NCI-H2196 (cell line): Measurements from ENCODE around the gene ADGRF4.

Experiments used
- DNase-seq: peaks from one replicate; lab custom pipeline; 2025; ENCODE audit not compliant: unreplicated experiment; lab: John Stamatoyannopoulos, UW

The ADGRF4 gene, protein sequence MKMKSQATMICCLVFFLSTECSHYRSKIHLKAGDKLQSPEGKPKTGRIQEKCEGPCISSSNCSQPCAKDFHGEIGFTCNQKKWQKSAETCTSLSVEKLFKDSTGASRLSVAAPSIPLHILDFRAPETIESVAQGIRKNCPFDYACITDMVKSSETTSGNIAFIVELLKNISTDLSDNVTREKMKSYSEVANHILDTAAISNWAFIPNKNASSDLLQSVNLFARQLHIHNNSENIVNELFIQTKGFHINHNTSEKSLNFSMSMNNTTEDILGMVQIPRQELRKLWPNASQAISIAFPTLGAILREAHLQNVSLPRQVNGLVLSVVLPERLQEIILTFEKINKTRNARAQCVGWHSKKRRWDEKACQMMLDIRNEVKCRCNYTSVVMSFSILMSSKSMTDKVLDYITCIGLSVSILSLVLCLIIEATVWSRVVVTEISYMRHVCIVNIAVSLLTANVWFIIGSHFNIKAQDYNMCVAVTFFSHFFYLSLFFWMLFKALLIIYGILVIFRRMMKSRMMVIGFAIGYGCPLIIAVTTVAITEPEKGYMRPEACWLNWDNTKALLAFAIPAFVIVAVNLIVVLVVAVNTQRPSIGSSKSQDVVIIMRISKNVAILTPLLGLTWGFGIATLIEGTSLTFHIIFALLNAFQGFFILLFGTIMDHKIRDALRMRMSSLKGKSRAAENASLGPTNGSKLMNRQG

DNA sequence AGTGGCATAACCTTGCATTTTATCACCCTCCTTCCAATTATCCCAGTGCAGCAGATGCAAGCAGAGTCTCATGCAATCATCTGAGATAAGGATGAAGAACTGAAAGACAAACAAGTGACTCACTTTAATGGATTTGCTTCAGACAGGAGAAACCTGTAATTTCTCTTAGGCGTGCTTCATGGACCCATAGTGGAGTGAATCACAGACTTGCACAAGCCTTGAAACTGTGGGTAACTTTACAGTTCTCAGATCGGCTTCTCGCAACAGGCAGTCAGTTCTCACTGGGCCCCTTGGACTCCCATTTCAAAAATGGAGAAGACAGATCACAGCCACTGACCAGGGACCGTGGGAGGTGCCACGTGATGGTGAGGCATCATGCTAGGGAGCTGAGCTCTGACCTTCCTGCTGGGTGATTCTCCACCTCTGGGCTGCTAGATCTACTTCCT lies at the start of gene ADGRF4:
Gene ADGRF4 (plus strand): TSS at position 239 of the 446 bp plus-strand sequence. CDS start 8,666 bp downstream, outside the sequence.
- DNase-seq = no peak

DNA sequence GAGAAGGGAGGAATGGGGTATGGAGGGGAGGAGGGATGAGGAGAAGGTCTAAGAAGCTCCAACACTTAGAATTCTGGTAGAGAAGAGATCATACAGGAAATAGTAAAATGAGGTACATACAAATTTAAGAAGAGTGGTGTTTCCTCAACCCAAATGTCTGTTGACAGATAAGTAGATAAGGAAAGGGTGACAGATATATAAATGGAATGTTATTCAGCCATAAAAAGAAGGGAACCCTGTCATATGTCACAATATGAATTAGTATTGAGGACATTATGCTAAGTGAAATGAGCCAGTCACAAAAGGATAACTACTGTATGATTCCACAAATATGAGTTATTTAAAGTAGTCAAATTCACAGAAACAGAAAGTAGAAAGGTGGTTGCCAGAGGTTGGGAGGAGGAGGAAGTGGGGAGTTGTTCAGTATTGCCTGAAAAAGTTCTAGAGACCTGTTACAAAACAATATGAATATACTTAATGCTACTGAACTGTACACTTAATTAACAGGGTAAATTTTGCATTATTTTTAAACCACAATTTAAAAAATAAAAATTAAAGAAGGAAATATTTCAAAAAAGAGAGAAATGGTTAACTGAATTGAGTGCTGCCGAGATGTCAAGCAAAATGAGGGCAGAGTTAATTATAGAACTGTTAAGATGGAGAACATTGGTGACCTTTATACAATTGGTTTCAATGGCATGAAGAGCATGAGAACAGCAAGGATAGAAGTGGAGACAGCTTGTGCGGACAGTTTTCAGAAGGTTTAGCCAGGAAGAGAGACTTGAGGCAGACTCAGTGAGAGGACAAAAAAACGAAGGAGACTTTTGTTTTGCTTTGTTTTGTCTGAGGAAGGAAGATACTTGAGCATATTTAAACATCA lies 47.6 kb upstream of the ADGRF4 start:
- DNase-seq = no peak

DNA sequence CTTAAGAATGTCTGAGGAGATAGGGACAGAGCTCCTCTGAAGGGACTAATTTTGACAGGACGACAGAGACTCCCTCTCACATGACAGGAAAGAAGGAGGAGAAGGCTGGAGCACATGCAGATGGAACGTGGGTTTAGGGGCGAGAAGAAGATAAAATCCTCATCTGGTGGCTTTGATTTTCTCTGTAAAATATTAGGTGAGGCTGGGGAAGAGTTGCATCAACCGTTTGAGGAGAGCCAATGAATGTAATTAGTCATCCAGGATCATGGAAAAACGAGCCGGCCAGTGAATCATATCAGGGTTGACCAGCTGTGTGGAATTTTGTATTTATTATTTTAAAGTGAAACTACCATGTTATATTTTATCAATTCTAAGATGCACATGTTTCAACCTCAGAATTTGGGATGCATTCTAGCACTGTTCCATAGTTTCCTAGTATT lies 46.9 kb upstream of the ADGRF4 start:
- no peak for DNase-seq

DNA sequence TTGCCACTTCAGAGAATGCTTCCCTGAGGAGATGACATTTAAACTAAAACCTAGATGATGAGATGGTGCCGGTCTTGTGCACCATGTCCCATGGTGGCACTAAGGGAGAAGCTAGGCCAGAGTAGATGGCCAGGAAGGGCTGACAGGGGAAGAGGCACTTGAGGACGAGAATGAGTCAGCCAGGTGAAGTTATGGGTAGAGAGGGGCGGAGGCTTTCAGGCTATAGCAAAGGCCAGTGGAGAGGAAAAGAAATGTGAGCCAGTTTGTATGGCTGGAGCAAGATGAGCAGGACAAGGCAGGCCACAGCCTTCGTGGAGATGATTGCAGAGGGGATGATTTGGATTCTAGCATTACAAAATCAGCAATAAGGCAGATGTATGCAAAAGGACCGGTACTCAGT lies 44.7 kb upstream of the ADGRF4 start:
- no peak for DNase-seq

DNA sequence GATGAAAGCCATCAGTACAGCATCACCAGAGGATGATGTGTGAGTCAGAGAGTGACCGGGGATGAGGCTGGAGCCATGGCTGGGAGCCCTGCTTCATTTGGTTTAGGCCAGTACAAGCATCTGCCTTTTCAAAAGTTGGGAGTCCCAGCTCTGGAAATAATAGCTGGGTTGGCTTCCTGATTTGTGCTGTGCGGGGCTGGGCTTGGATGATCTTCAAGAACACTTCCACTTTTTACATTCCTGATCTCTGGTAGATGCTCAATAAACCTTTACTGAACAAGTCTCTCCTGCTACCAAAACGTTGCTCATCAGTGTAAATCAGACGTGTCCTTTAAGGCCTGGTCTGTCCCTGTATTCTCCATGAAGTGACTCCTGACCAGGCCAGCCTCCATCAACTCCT lies 44.1 kb upstream of the ADGRF4 start:
- DNase-seq = no peak

DNA sequence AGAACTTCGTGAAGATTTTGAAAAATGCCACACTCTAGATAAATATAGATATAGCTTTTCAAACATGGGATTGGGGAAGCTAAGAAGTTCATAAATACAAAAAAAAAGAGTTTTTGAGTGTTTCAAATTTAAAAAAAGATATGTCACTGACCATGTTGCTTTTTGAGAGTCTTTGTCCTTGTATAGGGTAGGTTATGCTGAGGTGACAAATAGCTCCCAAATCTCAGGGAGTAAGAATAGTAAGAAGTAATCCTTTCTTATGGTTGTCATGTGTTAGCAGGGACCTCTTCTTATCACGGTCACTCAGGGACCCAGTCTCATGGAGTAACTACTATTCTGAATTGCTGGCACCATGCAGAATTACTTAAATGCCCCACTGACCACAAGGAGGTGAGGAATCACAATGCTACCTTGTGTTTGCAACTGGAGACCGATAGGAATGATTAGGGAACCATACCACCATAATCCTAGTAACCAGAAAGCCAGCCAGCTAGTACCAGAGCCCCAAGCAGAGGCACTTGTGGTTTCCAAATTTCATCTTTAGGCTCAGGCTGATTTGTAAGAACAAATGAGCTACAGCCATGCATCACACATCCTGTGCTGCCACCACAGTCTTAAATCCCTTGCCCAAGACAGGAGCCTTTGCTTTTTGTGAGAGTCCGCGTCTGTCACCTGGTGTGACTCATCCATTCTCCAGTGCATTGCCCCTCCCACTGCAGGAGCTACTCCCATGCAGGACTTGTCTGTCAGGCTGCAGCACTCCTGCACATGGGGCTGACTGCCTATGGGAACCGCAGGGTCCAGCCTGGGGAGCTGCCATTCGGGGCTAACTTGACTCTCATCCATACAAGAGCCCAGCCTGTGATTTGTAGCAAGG lies 42.4 kb upstream of the ADGRF4 start:
- DNase-seq = peak; percentile 31

DNA sequence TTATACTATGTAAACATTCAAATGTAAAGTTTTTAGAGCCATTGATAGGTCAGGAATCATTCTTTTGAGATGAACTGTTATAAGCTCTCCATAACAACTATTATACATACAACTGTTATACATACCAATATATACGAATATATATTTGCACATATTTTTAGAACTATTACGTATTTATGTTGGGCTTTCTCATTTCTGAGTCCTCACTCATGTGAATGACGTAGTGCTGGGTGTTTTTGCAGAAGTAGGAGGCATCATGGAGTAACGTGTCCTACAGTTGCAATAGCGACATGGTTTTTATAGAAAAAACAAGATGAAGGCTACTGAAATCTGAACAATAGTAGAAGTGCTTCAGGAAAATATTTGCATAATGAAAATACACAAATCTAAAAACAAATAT lies 36.4 kb upstream of the ADGRF4 start:
- DNase-seq = no peak

DNA sequence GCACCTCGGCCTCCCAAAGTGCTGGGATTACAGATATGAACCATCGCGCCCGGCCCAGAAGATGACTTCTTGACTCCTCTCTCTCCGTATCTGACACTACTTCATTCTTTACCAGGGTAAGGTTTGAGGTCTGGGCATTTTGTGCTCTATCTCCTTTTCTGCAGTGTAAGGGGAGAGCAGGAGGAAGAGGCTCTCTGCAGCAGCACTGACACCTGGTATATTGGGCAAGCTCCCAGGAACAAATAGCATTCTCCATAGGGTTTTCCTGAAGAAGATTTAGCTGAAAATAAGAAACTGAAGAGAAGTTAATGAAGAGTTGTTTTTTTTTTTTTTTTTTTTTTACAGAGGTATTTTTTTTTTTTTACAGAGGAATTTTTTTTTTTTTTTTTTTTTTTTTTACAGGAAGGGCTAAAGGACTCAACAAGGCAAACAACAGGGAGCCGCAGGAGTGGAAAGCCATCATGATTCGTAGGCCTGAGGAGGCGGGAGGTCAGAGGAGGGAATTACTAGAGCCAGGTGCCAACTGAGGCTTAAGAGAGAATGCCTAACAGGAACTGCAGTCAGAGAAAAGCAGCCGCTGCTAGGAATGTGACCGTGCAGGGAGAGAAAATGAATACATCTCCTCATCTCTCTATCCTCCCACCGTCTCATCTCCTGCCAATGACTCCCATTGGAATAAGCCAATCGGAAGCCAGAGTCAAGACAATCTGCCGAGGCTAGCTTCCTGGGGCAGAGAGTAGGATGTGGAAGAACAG lies 34.7 kb upstream of the ADGRF4 start:
- DNase-seq = peak; percentile 45

DNA sequence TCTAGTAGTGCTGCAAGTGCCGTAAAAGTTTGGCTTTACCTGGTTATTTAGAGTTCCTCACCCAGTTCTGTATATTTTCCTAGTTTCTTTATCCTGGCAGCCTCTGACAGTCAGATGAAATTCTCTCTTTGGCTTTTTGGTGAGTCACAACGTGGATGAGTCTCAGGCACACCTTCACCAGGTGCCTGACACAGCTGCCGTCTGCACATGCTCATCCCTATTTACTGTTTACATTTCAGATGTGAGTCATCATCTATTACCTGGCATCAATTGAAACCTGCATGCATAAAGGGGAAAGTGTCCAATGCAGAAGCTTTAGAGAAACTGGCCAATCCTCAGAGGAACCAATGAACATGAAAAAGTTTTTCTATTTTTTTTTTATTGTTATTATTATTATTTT lies 33.3 kb upstream of the ADGRF4 start:
- DNase-seq = peak; percentile 71

DNA sequence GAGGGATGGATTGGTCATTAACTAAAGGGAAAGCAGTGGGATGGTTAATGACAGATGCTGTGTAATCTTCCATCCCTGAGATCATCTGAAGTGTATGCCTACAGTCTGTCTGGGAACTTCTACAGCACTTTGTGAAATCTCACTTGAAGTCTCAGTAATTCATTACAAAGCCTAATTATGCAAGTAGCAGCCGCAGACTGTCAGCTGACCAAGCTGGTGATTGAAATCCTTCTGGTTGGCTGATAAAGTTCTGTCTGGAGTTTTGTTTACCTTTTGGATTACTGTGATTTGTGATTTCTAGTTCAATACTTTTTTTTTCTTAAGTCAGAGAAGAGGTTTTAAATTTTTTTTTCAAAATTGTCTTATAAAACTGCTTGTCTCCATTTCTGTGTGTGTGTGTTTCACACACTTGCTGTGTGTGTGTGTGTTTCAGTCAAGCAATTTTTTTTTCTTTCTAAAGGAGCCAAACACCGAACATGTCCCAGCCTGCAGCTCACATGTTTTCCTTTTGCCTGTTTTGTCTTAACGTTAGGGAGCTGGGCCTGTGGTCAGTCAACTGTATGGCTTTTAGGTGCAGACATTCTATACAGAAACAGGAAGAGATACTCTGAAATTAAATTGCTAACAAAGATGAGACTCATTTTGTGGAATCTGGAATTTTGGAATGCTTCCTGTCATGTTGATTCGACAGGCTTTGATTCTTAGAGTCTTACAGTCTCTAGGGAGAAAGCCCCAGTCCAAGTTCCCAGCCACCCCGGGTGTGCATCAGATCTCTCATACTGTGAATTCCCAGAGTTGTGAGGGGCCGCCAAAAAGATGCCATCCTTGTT lies 28.5 kb upstream of the ADGRF4 start:
- DNase-seq = no peak

DNA sequence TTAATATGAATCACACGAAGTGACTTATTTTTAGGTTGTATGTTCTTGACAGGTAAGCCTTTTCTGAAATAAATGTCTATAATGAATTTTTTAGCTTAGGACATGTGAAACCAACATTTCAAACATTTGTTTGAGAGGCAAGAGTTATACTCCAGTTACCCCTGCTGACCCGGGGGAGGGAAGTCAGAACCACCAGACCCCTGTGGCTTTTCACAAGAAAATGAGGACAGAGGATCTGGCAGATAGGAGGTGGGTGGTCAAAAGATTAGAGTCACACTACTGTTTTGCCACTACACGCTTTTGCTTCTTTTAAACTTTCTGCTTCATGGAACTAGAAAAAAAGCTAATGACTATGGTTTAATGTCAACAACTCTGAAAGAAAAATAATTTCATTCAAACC lies 27.5 kb upstream of the ADGRF4 start:
- no peak for DNase-seq

DNA sequence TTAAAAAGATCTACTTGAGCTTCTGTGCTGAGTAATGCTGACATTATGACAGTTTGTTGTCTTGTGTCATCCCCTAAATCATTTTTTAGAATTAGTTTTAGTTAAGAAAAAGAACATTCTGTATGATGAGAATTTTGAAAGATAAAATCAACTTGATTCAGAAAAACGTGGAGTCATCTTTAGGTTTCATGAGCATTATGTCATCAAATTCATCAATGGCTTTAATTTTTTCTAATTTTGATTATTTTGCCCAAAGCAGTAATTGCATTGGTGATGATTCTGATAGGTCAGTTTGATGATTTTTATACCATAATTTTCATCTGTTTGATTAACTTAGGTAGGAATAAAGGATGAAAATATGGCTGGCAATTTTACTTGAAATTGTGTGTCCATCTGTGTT lies 26.6 kb upstream of the ADGRF4 start:
- DNase-seq = no peak

DNA sequence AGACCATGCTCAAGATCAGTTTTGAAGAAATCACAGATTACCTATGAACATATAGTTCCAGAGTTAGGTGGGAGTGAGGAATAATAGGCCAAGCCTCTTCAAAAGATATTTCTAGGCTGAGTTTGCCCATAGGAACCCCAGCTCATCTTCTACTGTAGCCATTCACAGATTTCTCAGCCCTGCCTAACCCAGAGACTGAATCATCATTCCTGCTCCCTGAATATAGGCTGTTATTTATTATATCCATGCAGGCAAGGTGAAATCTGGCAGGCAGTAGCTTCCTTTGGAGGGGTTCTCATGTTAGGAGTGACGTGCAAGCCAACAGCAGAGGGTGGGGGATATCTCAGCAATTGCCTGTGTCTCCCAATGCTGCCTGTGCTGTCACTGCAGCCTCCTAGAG lies 25.6 kb upstream of the ADGRF4 start:
- no peak for DNase-seq

DNA sequence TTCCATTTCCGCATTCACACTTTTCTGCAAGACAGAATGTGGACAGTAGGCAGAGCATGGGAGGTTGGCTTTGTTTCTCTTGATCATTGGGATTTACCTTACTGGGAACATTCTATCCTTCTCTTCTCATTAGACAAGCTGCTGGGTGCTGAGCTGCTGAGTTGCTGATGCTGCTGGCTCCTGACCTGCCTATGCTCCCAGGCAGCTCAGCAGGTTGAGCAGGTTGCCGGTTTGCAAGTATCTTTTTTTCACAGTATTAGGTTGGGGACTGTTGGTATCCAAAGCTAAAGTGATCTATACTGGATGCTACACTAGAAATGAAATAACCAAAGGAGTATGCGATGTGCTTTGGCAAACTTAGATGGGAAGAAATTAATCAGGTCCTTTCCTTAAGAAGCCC lies 23.7 kb upstream of the ADGRF4 start:
- no peak for DNase-seq

DNA sequence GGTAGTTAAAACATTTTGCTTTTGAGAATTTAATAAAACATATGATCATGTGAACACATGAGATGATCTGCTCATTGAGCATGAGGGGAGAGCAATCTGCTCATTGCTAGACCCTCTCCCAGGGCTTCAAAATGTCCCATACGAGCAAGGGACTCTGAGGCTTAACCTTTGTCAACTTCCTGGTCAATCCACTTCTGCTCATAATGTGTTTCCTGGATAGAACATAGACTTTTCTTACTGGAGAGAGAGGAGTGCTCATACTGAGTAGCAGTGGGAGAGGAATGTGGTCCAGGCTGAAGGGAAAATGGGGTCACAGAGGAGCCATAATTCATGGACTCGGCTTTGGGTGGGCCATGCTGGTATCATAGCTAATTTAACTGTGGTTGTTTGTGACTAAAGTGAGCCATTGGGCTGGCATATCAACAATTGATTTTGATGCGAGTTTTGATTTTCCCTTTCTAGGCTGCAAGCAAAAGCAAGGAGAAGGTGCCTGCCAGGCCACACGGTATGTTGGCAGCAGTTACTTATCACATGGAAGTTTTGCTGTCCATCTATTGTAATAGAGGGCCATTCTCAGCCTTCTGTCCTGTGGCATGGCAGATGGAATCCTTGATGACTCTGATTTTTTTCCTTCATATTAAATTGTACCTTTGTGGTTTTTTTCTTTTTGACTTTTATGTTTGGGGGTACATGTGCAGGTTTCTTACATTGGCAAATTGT lies 20.8 kb upstream of the ADGRF4 start:
- DNase-seq = no peak

DNA sequence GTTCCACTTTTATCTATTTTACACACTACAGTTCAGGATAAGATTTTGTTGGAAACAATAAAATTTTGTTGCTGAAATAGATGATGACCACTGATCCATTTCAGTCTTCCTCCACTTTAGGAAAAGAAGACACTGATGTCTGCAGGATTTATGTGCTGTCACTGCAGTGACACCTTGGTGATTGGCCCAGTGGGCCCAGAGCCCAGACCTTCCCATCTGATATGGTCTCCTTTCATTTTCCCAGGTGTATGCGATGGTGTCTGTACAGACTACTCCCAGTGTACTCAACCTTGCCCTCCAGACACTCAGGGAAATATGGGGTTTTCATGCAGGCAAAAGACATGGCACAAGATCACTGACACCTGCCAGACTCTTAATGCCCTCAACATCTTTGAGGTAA lies 19.6 kb upstream of the ADGRF4 start:
- DNase-seq = no peak

DNA sequence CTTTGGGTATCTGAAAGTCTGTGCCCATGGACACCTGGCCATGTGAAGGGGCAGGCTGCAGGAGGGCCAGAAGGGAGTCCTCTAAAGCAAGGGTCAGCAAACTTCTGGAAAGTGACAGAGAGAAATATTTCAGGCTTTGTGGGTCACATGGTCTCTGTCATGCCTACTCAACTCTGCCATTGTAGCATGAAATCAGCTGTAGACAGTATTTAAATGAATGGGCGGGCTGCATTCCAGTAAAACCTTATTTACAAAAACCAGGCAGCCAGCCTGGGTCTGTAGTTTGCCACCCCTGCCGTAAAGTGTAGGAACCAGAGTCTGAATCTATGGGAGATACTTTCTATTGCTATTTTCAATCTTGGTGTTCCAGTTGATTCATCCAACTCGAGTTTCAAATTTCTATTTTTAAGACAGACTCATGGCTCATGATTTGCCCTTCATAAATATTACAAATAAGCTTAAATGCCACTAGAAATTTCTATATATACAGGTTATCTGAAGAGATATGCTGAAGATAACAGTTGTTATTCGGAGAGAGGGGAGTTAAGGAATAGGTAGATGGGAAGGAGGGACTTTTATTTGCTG lies 19.0 kb upstream of the ADGRF4 start:
- DNase-seq = no peak

DNA sequence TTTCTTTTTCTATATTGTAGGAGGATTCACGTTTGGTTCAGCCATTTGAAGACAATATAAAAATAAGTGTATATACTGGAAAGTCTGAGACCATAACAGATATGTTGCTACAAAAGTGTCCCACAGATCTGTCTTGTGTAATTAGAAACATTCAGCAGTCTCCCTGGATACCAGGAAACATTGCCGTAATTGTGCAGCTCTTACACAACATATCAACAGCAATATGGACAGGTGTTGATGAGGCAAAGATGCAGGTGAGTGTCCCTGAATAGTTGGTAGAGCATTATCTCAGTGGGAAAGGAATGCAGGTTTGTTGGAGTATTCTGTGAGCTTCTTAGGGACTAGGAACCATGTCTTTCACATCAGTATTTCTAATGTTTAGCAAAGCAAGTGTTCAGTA lies 18.3 kb upstream of the ADGRF4 start:
- DNase-seq = peak; percentile 19
